IPS-15b (cell line): Measurements from ENCODE around the gene EXO1.

Experiments
- H3K27me3 ChIP-seq: one replicate; pipeline ENCODE4 v1.6.1; 2013; ENCODE audit warnings: low read length; ENCODE audit not compliant: control insufficient read depth, insufficient read depth
- H3K36me3 ChIP-seq: one replicate; pipeline ENCODE4 v1.6.1; 2013; ENCODE audit warnings: low read length; ENCODE audit not compliant: control insufficient read depth, insufficient read depth
- H3K4me1 ChIP-seq: one replicate; pipeline ENCODE4 v1.6.1; 2013; ENCODE audit warnings: mild to moderate bottlenecking, low read length; ENCODE audit not compliant: control insufficient read depth, insufficient read depth
- H3K4me3 ChIP-seq: one replicate; pipeline ENCODE4 v1.5.1; 2013; ENCODE audit warnings: low read depth, low read length
- H3K9ac ChIP-seq: one replicate; pipeline ENCODE4 v1.6.1; 2013; ENCODE audit warnings: low read depth, mild to moderate bottlenecking, low read length
- H3K9me3 ChIP-seq: one replicate; pipeline ENCODE4 v1.6.1; 2013; ENCODE audit warnings: mild to moderate bottlenecking, low read length; ENCODE audit not compliant: control insufficient read depth, insufficient read depth

EXO1 gene

DNA sequence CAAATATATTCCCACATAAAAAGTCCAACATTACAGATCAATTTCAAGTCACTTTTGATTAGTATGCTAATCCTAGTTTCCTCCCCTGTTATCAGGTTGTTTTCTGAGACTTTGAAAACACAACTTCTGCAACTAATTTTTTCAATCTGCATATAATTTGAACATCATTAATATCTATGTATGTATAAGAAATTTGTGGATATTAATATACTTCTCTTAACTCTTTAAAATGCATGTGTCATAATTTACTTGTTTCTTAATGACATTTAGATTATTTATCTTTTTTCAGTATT lies 48.6 kb downstream of the EXO1 start:
- Histone ChIP-seq H3K27me3 (no peaks in the 10 kb centered on the region), H3K9ac (no peak overlapping the region), H3K36me3 (no peaks in the 10 kb centered on the region)

GRCh38 chr1:241899210-241899609 lies 51.2 kb downstream of the EXO1 start:
- Histone ChIP-seq H3K27me3 (no peaks in the 10 kb centered on the region), H3K4me3 (no peak overlapping the region), H3K4me1 (no peaks in the 10 kb centered on the region), H3K9me3 (no peaks in the 10 kb centered on the region), H3K9ac (no peak overlapping the region), H3K36me3 (no peaks in the 10 kb centered on the region)

More for the DNA sequence above, 48.6 kb downstream of the EXO1 start:
- Histone ChIP-seq H3K9me3 (no peaks in the 10 kb centered on the region), H3K4me3 (no peak overlapping the region), H3K4me1 (no peaks in the 10 kb centered on the region)

DNA sequence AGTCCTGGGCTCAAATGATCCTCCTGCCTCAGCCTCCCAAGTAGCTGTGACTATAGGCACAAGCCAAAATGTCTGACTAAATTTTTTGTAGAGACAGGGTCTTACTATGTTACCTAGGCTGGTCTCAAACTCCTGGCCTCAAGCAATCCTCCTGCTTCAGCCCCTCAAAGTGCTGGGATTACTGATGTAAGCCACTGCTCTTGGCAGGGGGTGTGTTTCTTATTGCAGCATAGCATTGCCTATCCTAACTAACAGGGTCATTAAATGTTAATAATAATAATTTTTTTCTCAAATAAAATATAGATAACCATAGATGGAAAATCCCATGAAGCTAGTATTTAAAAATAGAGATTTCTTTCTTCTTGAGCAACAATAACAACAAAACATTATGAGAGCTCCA lies 52.4 kb downstream of the EXO1 start:
- Histone ChIP-seq H3K27me3 (no peaks in the 10 kb centered on the region), H3K4me1 (no peaks in the 10 kb centered on the region), H3K9ac (no peak overlapping the region)

GRCh38 chr1:241902391-241903065 lies 54.5 kb downstream of the EXO1 start:
- Histone ChIP-seq H3K4me3 (no peak overlapping the region), H3K27me3 (no peaks in the 10 kb centered on the region), H3K9me3 (no peaks in the 10 kb centered on the region), H3K36me3 (no peaks in the 10 kb centered on the region), H3K9ac (no peak overlapping the region), H3K4me1 (no peaks in the 10 kb centered on the region)

More for the DNA sequence above, 52.4 kb downstream of the EXO1 start:
- H3K9me3 ChIP-seq, result no peaks in the 10 kb centered on the region
- H3K36me3 ChIP-seq, result no peaks in the 10 kb centered on the region
- H3K4me3 ChIP-seq, result no peak overlapping the region

- no peaks in the 10 kb centered on the region for H3K36me3 ChIP-seq
- no peak overlapping the region for H3K9ac ChIP-seq
- no peaks in the 10 kb centered on the region for H3K4me1 ChIP-seq
- H3K27me3 ChIP-seq, result no peaks in the 10 kb centered on the region
- H3K4me3 ChIP-seq, result no peak overlapping the region
- H3K9me3 ChIP-seq, result no peaks in the 10 kb centered on the region
Measured at GRCh38 chr1:241916196-241916595, 68.2 kb downstream of the EXO1 start.

DNA sequence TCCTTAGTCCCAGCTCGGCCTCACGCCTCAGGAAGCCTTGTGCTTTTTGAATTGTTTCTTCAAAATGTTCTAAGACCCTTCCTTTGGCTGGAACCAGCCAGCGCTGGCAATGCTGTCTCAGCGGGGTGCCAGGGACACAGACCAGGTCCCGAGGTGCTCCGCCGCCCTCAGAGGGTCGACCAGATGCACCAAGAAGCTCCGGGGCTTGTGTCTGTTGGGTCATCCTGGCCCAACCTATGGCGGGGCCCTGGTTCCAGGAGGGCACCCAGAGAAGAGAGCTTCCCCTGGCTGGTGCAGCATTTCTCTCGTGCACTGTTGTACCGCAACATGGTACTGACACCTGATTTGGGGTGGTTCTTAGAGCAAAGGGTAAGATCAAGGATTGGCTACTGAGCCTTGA lies 69.5 kb downstream of the EXO1 start:
- H3K36me3 ChIP-seq, result no peaks in the 10 kb centered on the region
- H3K27me3 ChIP-seq, result no peaks in the 10 kb centered on the region
- H3K9ac ChIP-seq, result no peak overlapping the region
- no peaks in the 10 kb centered on the region for H3K9me3 ChIP-seq
- H3K4me3 ChIP-seq, result no peak overlapping the region
- no peaks in the 10 kb centered on the region for H3K4me1 ChIP-seq

DNA sequence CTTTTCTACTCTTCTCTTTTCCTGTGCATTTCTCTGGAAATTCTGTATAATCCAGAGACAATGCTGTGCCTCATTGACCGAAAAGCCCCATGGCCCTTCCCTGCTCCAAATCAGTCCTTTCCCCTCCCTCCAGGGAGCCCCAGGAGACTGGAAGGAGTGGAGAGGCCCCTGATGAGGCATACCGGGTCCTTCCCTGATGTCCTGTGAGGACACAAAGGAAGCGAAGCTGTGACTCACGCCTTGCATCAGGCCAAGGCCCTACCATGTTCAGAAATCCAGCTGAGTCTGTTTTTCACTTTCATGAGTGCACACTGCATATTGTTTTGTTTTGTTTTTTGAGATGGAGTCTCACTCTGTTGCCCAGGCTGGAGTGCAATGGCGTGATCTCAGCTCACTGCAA lies 70.9 kb downstream of the EXO1 start:
- Histone ChIP-seq H3K9ac (no peak overlapping the region), H3K27me3 (no peaks in the 10 kb centered on the region), H3K9me3 (no peaks in the 10 kb centered on the region), H3K36me3 (no peaks in the 10 kb centered on the region), H3K4me1 (no peaks in the 10 kb centered on the region), H3K4me3 (no peak overlapping the region)

GRCh38 chr1:241924080-241924808 lies 76.2 kb downstream of the EXO1 start:
- Histone ChIP-seq H3K9ac (no peak overlapping the region), H3K27me3 (no peaks in the 10 kb centered on the region), H3K4me1 (no peaks in the 10 kb centered on the region), H3K9me3 (no peaks in the 10 kb centered on the region), H3K36me3 (no peaks in the 10 kb centered on the region), H3K4me3 (no peak overlapping the region)

DNA sequence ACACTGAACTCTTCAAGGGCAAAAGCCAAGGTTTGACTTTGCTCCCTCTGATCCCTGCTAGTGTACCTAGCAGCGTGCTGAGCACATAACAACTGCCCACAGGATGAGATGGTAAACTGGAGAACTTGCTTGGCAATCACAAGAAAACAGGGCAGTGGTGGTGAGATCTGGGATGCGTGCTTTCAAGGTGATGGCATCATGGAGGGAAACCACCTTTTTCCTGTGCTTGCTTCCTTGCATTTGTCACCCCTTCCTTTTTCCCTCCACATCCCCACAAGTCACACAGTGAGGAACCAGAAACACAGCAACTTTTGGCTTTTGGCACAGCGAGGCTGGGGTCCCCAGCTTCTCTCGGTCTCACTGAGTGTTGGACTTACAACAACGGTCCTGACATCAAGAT lies 78.1 kb downstream of the EXO1 start:
- Histone ChIP-seq H3K27me3 (no peaks in the 10 kb centered on the region), H3K9ac (no peak overlapping the region), H3K4me1 (no peaks in the 10 kb centered on the region), H3K9me3 (no peaks in the 10 kb centered on the region), H3K4me3 (no peak overlapping the region), H3K36me3 (no peaks in the 10 kb centered on the region)

- H3K9me3 ChIP-seq, result no peaks in the 10 kb centered on the region
- H3K4me1 ChIP-seq, result no peaks in the 10 kb centered on the region
- no peak overlapping the region for H3K4me3 ChIP-seq
- H3K36me3 ChIP-seq, result no peaks in the 10 kb centered on the region
- H3K27me3 ChIP-seq, result no peaks in the 10 kb centered on the region
- no peak overlapping the region for H3K9ac ChIP-seq
Measured at GRCh38 chr1:241927321-241927720, 79.3 kb downstream of the EXO1 start.

DNA sequence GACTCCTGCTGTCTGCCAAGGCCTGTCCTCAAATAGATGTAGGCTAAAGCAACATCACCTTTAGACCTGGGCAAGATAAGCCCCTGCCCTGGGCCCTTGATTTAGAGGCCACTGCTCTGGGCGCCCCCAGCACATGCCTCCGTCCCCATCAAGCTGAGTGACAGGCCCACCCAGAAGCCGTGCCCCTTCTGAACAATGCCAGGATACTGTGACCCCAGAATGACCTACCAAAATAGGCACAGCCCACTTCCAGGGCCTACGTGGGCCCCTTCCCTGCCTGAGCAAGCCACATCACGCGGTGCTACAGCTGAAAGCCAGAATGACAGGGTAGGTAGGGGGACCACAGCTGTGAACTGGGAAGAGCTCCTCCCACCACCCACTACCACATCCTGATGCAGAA lies 84.8 kb downstream of the EXO1 start:
- Histone ChIP-seq H3K36me3 (no peaks in the 10 kb centered on the region), H3K9me3 (no peaks in the 10 kb centered on the region), H3K4me1 (no peaks in the 10 kb centered on the region), H3K4me3 (no peak overlapping the region), H3K27me3 (no peaks in the 10 kb centered on the region), H3K9ac (no peak overlapping the region)

DNA sequence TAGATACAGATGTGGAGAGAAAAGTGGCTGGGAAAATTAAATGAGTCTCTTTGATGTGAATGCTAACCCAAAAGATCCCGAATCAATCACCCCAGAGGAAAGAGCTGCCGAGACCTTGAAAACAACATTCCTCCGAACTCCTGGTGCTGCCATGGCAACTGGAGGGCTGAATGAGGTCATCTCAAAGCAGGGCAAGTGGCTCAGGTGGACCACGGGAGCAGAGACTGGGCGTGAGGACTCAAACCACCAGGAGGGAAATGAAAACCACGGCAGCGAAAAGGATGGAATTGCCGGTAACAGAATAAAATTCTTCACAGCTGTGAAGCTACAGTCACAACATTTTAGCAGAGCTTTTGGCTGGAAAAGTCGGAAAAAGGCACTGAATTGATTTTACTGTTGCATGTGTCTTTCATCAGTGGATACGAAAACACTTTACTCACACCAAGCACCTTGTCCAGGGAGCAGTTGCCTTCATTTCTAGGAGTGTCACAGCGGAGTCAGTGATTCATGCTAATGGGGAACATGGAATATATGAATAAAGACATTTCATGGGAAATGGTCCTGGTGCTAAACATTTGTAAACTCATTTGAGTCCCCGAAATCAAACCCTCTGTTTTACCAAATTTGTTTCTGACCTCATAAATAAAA lies 86.3 kb downstream of the EXO1 start:
- Histone ChIP-seq H3K4me3 (no peak overlapping the region), H3K9me3 (no peaks in the 10 kb centered on the region), H3K4me1 (no peaks in the 10 kb centered on the region), H3K27me3 (no peaks in the 10 kb centered on the region), H3K36me3 (no peaks in the 10 kb centered on the region), H3K9ac (no peak overlapping the region)
